ENCODE data around the gene PHF13.

PHF13 gene

GRCh38 chr1:6648556-6648955 lies 35.0 kb downstream of the PHF13 start:
- in situ Hi-C loops (cut with MboI; ENCODE audit: low pct_unique_long_range_greater_than_20kb, low sequenced_read_pairs, unreplicated experiment), result no loop called here
- no peak for DNase-seq (ENCODE audit: low spot score)
- TF ChIP-seq, protein P1, sequence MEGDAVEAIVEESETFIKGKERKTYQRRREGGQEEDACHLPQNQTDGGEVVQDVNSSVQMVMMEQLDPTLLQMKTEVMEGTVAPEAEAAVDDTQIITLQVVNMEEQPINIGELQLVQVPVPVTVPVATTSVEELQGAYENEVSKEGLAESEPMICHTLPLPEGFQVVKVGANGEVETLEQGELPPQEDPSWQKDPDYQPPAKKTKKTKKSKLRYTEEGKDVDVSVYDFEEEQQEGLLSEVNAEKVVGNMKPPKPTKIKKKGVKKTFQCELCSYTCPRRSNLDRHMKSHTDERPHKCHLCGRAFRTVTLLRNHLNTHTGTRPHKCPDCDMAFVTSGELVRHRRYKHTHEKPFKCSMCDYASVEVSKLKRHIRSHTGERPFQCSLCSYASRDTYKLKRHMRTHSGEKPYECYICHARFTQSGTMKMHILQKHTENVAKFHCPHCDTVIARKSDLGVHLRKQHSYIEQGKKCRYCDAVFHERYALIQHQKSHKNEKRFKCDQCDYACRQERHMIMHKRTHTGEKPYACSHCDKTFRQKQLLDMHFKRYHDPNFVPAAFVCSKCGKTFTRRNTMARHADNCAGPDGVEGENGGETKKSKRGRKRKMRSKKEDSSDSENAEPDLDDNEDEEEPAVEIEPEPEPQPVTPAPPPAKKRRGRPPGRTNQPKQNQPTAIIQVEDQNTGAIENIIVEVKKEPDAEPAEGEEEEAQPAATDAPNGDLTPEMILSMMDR (IDR thresholded peaks at IDR 0.05; ENCODE audit: extremely low read depth, insufficient read depth, missing control alignments), result no peak

DNA sequence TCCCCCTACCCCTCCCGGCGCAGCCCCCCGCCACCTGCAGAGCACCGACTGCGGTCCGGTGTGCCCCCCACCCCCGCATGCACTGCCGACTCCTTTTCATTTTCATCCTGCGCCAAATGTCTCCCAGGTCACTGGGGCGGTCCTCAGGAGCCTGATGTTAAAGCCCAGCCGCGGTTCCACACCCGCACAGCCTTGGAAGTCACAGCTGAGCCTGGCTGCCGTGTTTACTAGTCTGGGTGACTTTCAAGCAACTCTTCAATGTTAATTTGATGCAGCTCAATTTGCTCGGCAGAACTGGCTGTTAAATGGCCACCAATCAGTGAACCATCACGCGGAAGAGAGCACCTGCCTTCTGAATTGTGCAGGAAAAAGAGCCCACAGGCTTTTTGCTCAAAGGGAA lies 38.4 kb downstream of the PHF13 start:
- in situ Hi-C loops (cut with MboI; ENCODE audit: low pct_unique_long_range_greater_than_20kb, low sequenced_read_pairs, unreplicated experiment), result no loop called here
- DNase-seq (ENCODE audit: low spot score), result no peak
- TF ChIP-seq, protein P1 (IDR thresholded peaks at IDR 0.05; ENCODE audit: extremely low read depth, insufficient read depth, missing control alignments), result no peak

GRCh38 chr1:6652986-6653385 lies 39.5 kb downstream of the PHF13 start:
- DNase-seq (ENCODE audit: low spot score), result no peak
- TF ChIP-seq, protein P1 (IDR thresholded peaks at IDR 0.05; ENCODE audit: extremely low read depth, insufficient read depth, missing control alignments), result no peak
- in situ Hi-C loops (cut with MboI; ENCODE audit: low pct_unique_long_range_greater_than_20kb, low sequenced_read_pairs, unreplicated experiment), result no loop called here

- DNase-seq (ENCODE audit: low spot score), result no peak
- in situ Hi-C loops (cut with MboI; ENCODE audit: low pct_unique_long_range_greater_than_20kb, low sequenced_read_pairs, unreplicated experiment), result no loop called here
- TF ChIP-seq, protein P1 (IDR thresholded peaks at IDR 0.05; ENCODE audit: extremely low read depth, insufficient read depth, missing control alignments), result no peak
Observed at GRCh38 chr1:6653436-6654290, 40.1 kb downstream of the PHF13 start.

DNA sequence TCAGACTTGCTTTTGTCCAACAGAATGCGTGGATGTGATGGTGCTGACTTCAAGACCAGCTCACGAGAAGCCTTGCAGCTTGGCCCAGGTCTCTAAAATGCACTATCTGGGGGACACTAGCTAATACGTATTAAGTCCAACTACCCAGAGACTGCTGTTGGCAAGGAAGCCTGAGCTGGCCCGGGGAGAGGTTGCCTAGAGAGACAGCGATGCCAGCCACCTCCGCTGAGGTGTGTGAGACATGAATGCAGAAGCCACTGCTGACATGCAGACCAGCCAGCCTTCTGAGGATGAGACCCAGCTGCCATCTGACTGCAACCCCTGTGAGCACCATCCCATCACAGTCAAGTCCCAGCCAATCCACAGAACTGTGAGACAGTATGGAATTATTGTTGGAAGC lies 43.6 kb downstream of the PHF13 start:
- in situ Hi-C loops (cut with MboI; ENCODE audit: low pct_unique_long_range_greater_than_20kb, low sequenced_read_pairs, unreplicated experiment), result no loop called here
- TF ChIP-seq, protein P1 (IDR thresholded peaks at IDR 0.05; ENCODE audit: extremely low read depth, insufficient read depth, missing control alignments), result no peak
- no peak for DNase-seq (ENCODE audit: low spot score)

- no peak for DNase-seq (ENCODE audit: low spot score)
- in situ Hi-C loops (cut with MboI; ENCODE audit: low pct_unique_long_range_greater_than_20kb, low sequenced_read_pairs, unreplicated experiment), result no loop called here
Observed at GRCh38 chr1:6658359-6659060, 45.0 kb downstream of the PHF13 start.

More at GRCh38 chr1:6658359-6659060, 45.0 kb downstream of the PHF13 start:
- TF ChIP-seq, protein P1 (IDR thresholded peaks at IDR 0.05; ENCODE audit: extremely low read depth, insufficient read depth, missing control alignments), result no peak
